ENCODE results near the gene C6orf132. TPM values are rescaled to one million over a fixed set of nuclear protein-coding genes. Genes with fewer than 3 reads are reported as not detected.

C6orf132 gene
- total RNA-seq, 4 donors from 2014 or later, result 26.1 to 96.9 (median 43.2) TPM

- no peak overlapping the region for H3K27ac ChIP-seq
- no peak overlapping the region for H3K4me3 ChIP-seq
- H3K4me1 ChIP-seq, result no peaks in the 10 kb centered on the region
- no peak for TF ChIP-seq POLR2A (IDR thresholded peaks at IDR 0.05)
- no peak for TF ChIP-seq POLR2AphosphoS5 (IDR thresholded peaks at IDR 0.05)
- TF ChIP-seq EP300 (IDR thresholded peaks at IDR 0.05; ENCODE audit: low read depth), result no peak
- TF ChIP-seq CTCF (IDR thresholded peaks at IDR 0.05), result no peak
- H3K27me3 ChIP-seq, result no peaks in the 10 kb centered on the region
- no peaks in the 10 kb centered on the region for H3K36me3 ChIP-seq
- DNase-seq, result no peak
- no peaks in the 10 kb centered on the region for H3K9me3 ChIP-seq
- in situ Hi-C loops (cut with MboI; ENCODE audit: low pct_ligation_motif_present in 1 of 4, low pct_unique_long_range_greater_than_20kb in 1 of 4, low sequenced_read_pairs in 3 of 4), result no loop called here
- WGBS, 2 donors (ENCODE audit: low coverage in 1 of 2), result 56% methylated on average over 27 of the region's 27 CpGs; no CpG with 5 or more reads in 1 of the 2 donors
- intact Hi-C loops (cut with DNase I; ENCODE audit: low total_unique reads), result no loop called here
These were observed 35.3 kb upstream of the C6orf132 start for GRCh38 chr6:42177514-42178364.

GRCh38 chr6:42176981-42177380 is 34.6 kb upstream of the C6orf132 start:
- intact Hi-C loops (cut with DNase I; ENCODE audit: low total_unique reads) (no loop called here), in situ Hi-C loops (cut with MboI; ENCODE audit: low pct_ligation_motif_present in 1 of 4, low pct_unique_long_range_greater_than_20kb in 1 of 4, low sequenced_read_pairs in 3 of 4) (no loop called here)
- DNase-seq, result no peak
- H3K4me3 ChIP-seq, result no peak overlapping the region
- H3K9me3 ChIP-seq, result no peaks in the 10 kb centered on the region
- no peaks in the 10 kb centered on the region for H3K4me1 ChIP-seq
- no peaks in the 10 kb centered on the region for H3K36me3 ChIP-seq
- no peaks in the 10 kb centered on the region for H3K27me3 ChIP-seq
- no peak for TF ChIP-seq POLR2A (IDR thresholded peaks at IDR 0.05)
- no peak for TF ChIP-seq POLR2AphosphoS5 (IDR thresholded peaks at IDR 0.05)
- no peak for TF ChIP-seq CTCF (IDR thresholded peaks at IDR 0.05)
- TF ChIP-seq EP300 (IDR thresholded peaks at IDR 0.05; ENCODE audit: low read depth), result no peak
- H3K27ac ChIP-seq, result no peak overlapping the region

GRCh38 chr6:42175860-42176259 is 33.4 kb upstream of the C6orf132 start:
- no peaks in the 10 kb centered on the region for H3K36me3 ChIP-seq
- TF ChIP-seq EP300 (IDR thresholded peaks at IDR 0.05; ENCODE audit: low read depth), result no peak
- no peak for TF ChIP-seq POLR2A (IDR thresholded peaks at IDR 0.05)
- no peak for TF ChIP-seq POLR2AphosphoS5 (IDR thresholded peaks at IDR 0.05)
- no peak for TF ChIP-seq CTCF (IDR thresholded peaks at IDR 0.05)
- H3K9me3 ChIP-seq, result no peaks in the 10 kb centered on the region
- 78 to 80% methylated on average over 3 to 5 of the region's 5 CpGs for WGBS, 2 donors (ENCODE audit: low coverage in 1 of 2)
- no peak overlapping the region for H3K27ac ChIP-seq
- DNase-seq, result no peak
- in situ Hi-C loops (cut with MboI; ENCODE audit: low pct_ligation_motif_present in 1 of 4, low pct_unique_long_range_greater_than_20kb in 1 of 4, low sequenced_read_pairs in 3 of 4), result no loop called here
- no peak overlapping the region for H3K4me3 ChIP-seq
- intact Hi-C loops (cut with DNase I; ENCODE audit: low total_unique reads), result no loop called here
- no peaks in the 10 kb centered on the region for H3K27me3 ChIP-seq
- H3K4me1 ChIP-seq, result no peaks in the 10 kb centered on the region

GRCh38 chr6:42173101-42173500 is 30.7 kb upstream of the C6orf132 start, which contains the start of gene GUCA1A:
GUCA1A (plus strand) TSS chr6:42173364; CDS start chr6:42173614, 250 bp downstream.
- DNase-seq, result no peak
- intact Hi-C loops (cut with DNase I; ENCODE audit: low total_unique reads), result no loop called here
- H3K4me1 ChIP-seq, result no peaks in the 10 kb centered on the region
- no peak within 1 kb of the TSS for H3K27ac ChIP-seq
- H3K9me3 ChIP-seq, result no peaks in the 10 kb centered on the region
- in situ Hi-C loops (cut with MboI; ENCODE audit: low pct_ligation_motif_present in 1 of 4, low pct_unique_long_range_greater_than_20kb in 1 of 4, low sequenced_read_pairs in 3 of 4), result no loop called here
- H3K4me3 ChIP-seq, result no peak within 1 kb of the TSS
- H3K27me3 ChIP-seq, result no peaks in the 10 kb centered on the region
- no peaks in the 10 kb centered on the region for H3K36me3 ChIP-seq
- no peak for TF ChIP-seq POLR2A (IDR thresholded peaks at IDR 0.05)
- no peak for TF ChIP-seq EP300 (IDR thresholded peaks at IDR 0.05; ENCODE audit: low read depth)
- no peak for TF ChIP-seq POLR2AphosphoS5 (IDR thresholded peaks at IDR 0.05)
- no peak for TF ChIP-seq CTCF (IDR thresholded peaks at IDR 0.05)
- WGBS, 2 donors (ENCODE audit: low coverage in 1 of 2), result 88% methylated on average over 2 of the region's 2 CpGs; no CpG with 5 or more reads in 1 of the 2 donors
